ENCODE results near the gene LLGL2.
"Not testable (repeated sequence)": the region's sequence is repeated elsewhere in the genome, so short reads cannot be mapped to it uniquely, and the experiment has no call there.

Gene LLGL2

GRCh38 chr17:75574404-75575036, 49.0 kb downstream of the LLGL2 start:
- in situ Hi-C loops (cut with HindIII; ENCODE audit: low pct_ligation_motif_present, low pct_unique_long_range_greater_than_20kb, low sequenced_read_pairs), result no loop called here
- DNase-seq, result no peak

- in situ Hi-C loops (cut with HindIII; ENCODE audit: low pct_ligation_motif_present, low pct_unique_long_range_greater_than_20kb, low sequenced_read_pairs), result no loop called here
- DNase-seq, result no peak
Observed at GRCh38 chr17:75575197-75575596, 49.7 kb downstream of the LLGL2 start.

GRCh38 chr17:75575728-75576127, 50.2 kb downstream of the LLGL2 start:
- DNase-seq, result no peak
- in situ Hi-C loops (cut with HindIII; ENCODE audit: low pct_ligation_motif_present, low pct_unique_long_range_greater_than_20kb, low sequenced_read_pairs), result no loop called here

GRCh38 chr17:75576661-75577060, 51.2 kb downstream of the LLGL2 start:
- no peak for DNase-seq
- in situ Hi-C loops (cut with HindIII; ENCODE audit: low pct_ligation_motif_present, low pct_unique_long_range_greater_than_20kb, low sequenced_read_pairs), result no loop called here

GRCh38 chr17:75581121-75581725, 55.7 kb downstream of the LLGL2 start:
- DNase-seq; in situ Hi-C loops (cut with HindIII; ENCODE audit: low pct_ligation_motif_present, low pct_unique_long_range_greater_than_20kb, low sequenced_read_pairs): not testable (repeated sequence)

- in situ Hi-C loops (cut with HindIII; ENCODE audit: low pct_ligation_motif_present, low pct_unique_long_range_greater_than_20kb, low sequenced_read_pairs); DNase-seq: not testable (repeated sequence)
Observed at GRCh38 chr17:75583197-75583596, 57.7 kb downstream of the LLGL2 start.

GRCh38 chr17:75584849-75585175, 59.3 kb downstream of the LLGL2 start:
- in situ Hi-C loops (cut with HindIII; ENCODE audit: low pct_ligation_motif_present, low pct_unique_long_range_greater_than_20kb, low sequenced_read_pairs), result no loop called here
- no peak for DNase-seq

- DNase-seq, result no peak
- in situ Hi-C loops (cut with HindIII; ENCODE audit: low pct_ligation_motif_present, low pct_unique_long_range_greater_than_20kb, low sequenced_read_pairs), result no loop called here
Observed at GRCh38 chr17:75587675-75588595, 62.4 kb downstream of the LLGL2 start, which contains the start of gene MYO15B. MYO15B (plus strand) TSS chr17:75587800; CDS start chr17:75588058, 258 bp downstream.

GRCh38 chr17:75588596-75589011, 63.1 kb downstream of the LLGL2 start:
- no peak for DNase-seq
- in situ Hi-C loops (cut with HindIII; ENCODE audit: low pct_ligation_motif_present, low pct_unique_long_range_greater_than_20kb, low sequenced_read_pairs), result no loop called here

GRCh38 chr17:75589012-75589918, 63.8 kb downstream of the LLGL2 start:
- in situ Hi-C loops (cut with HindIII; ENCODE audit: low pct_ligation_motif_present, low pct_unique_long_range_greater_than_20kb, low sequenced_read_pairs), result no loop called here
- DNase-seq, result peak; percentile 88

GRCh38 chr17:75589919-75590303, 64.4 kb downstream of the LLGL2 start:
- in situ Hi-C loops (cut with HindIII; ENCODE audit: low pct_ligation_motif_present, low pct_unique_long_range_greater_than_20kb, low sequenced_read_pairs), result no loop called here
- DNase-seq, result no peak

- in situ Hi-C loops (cut with HindIII; ENCODE audit: low pct_ligation_motif_present, low pct_unique_long_range_greater_than_20kb, low sequenced_read_pairs), result no loop called here
- DNase-seq, result no peak
Observed at GRCh38 chr17:75590314-75590761, 64.8 kb downstream of the LLGL2 start.

GRCh38 chr17:75590849-75591721, 65.6 kb downstream of the LLGL2 start:
- no peak for DNase-seq
- in situ Hi-C loops (cut with HindIII; ENCODE audit: low pct_ligation_motif_present, low pct_unique_long_range_greater_than_20kb, low sequenced_read_pairs), result no loop called here

- DNase-seq, result no peak
- in situ Hi-C loops (cut with HindIII; ENCODE audit: low pct_ligation_motif_present, low pct_unique_long_range_greater_than_20kb, low sequenced_read_pairs), result no loop called here
Observed at GRCh38 chr17:75591722-75592302, 66.3 kb downstream of the LLGL2 start.

GRCh38 chr17:75592348-75593020, 67.0 kb downstream of the LLGL2 start:
- in situ Hi-C loops (cut with HindIII; ENCODE audit: low pct_ligation_motif_present, low pct_unique_long_range_greater_than_20kb, low sequenced_read_pairs), result no loop called here
- DNase-seq, result no peak

- DNase-seq; in situ Hi-C loops (cut with HindIII; ENCODE audit: low pct_ligation_motif_present, low pct_unique_long_range_greater_than_20kb, low sequenced_read_pairs): not testable (repeated sequence)
Observed at GRCh38 chr17:75593430-75593829, 67.9 kb downstream of the LLGL2 start.
